ENCODE results near the gene MRPS14.

Gene MRPS14

DNA sequence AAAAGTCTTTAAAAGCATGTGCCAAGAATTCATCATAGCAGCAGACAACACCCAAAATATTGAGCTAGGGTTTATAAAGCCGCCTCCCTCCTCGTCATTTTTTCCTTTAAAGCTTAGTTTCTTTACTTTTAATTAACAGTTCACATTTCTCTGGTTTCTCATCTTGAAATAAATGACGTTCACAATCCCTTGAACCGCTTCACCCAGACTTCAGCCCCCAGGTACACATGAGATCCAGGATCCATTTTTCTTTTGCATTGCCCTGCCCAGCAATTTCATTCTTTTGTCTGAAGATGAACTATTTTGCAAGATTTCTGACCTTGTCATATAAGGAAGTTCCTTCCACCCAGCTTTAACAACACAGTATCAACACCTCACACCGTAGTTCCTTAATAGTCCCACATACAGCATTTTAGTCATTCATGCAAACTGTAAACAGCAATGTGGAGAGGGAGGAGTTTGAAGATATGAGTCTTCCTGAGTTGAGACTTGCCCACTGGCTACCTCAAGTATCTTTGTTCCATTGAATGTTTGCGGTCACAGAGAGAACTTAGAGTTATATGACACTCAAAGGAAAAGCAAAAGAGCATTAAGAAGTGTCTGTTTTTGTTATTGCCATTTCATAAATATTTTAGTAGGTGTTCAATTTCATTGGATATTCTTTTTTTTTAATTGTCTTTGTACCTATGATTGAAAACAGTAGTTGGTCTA, 58.8 kb downstream of the MRPS14 start:
- no peak for DNase-seq (ENCODE audit: low spot score)
- TF ChIP-seq, protein P1, sequence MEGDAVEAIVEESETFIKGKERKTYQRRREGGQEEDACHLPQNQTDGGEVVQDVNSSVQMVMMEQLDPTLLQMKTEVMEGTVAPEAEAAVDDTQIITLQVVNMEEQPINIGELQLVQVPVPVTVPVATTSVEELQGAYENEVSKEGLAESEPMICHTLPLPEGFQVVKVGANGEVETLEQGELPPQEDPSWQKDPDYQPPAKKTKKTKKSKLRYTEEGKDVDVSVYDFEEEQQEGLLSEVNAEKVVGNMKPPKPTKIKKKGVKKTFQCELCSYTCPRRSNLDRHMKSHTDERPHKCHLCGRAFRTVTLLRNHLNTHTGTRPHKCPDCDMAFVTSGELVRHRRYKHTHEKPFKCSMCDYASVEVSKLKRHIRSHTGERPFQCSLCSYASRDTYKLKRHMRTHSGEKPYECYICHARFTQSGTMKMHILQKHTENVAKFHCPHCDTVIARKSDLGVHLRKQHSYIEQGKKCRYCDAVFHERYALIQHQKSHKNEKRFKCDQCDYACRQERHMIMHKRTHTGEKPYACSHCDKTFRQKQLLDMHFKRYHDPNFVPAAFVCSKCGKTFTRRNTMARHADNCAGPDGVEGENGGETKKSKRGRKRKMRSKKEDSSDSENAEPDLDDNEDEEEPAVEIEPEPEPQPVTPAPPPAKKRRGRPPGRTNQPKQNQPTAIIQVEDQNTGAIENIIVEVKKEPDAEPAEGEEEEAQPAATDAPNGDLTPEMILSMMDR (IDR thresholded peaks at IDR 0.05; ENCODE audit: extremely low read depth, missing control alignments) = no peak

DNA sequence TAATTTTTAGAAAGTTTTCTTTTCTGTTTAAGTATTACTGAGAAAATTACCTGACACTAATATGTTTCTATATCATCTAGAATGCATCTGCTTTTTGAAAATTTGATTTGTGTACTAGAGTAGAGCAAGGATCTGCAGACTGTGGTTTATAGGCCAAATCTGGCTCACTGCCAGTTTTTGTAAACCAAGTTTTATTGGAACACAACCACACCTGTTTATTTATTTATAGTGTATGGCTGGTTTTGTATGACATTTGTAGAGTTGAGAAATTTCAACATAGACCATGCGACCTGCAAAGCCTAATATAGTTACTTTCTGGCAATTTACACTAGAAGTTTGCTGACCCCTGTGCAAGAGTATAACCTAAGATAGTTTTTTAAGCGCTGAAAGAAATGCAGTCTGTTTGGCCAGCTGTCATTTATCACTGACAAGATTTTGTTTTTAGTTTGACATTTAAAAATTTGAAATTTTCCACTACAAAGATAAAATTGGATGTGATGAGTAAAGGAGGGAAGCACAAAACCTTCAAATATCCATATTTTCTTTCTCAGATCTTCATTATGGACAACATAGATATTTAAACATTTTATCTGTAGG, 59.6 kb downstream of the MRPS14 start:
- TF ChIP-seq, protein P1 (IDR thresholded peaks at IDR 0.05; ENCODE audit: extremely low read depth, missing control alignments) = no peak
- DNase-seq (ENCODE audit: low spot score) = no peak

Measured in GM20000 (cell line).